ENCODE results near the gene SARNP.
A peak's percentile ranks its signal among the peaks of the same experiment; 100 is the strongest.

SARNP gene

DNA sequence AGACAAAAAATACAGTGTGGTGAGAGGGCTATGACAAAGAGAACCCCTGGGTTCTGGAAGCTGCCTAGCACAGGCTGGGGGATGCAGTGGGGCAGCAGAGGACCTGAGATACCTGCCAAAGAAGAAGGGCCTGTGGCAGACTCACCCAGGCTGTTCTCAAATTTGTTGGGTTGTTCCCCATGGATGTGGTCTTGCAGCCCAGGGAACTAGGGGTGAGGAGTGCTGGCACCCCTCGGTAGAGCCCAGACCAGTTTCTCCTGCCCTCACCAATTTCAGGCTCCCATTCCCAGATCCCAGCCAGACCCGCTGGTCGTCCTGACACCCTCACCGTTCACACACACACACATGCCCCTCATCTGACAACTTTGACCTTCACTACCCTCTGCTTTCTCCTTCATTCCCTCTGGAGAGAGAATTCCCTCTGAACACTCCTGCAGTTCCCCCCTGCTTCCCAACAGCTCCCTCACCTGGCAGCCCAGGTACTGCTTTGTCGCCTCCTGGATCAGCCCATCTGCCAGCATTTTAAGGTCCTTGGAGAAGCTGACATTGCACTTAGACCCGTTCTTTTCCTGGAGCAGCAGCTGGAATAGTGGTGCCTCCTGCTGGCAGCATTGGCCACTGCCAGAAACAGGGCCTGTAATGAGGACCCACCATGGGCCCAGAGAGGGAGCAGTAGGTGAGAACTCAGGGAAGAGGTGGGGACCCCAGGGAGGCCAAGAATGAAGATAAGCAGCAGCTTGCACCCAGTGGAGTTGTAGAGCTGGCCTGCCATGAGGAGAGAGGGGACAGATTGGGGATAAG is 80.5 kb downstream of the SARNP start:
- DNase-seq (ENCODE audit: low read depth) = peak; percentile 84
- no peak overlapping the region for H3K4me3 ChIP-seq (ENCODE audit: low read depth, low read length)

GRCh38 chr12:55736076-55736475 is 81.4 kb downstream of the SARNP start:
- TF ChIP-seq, protein P1, sequence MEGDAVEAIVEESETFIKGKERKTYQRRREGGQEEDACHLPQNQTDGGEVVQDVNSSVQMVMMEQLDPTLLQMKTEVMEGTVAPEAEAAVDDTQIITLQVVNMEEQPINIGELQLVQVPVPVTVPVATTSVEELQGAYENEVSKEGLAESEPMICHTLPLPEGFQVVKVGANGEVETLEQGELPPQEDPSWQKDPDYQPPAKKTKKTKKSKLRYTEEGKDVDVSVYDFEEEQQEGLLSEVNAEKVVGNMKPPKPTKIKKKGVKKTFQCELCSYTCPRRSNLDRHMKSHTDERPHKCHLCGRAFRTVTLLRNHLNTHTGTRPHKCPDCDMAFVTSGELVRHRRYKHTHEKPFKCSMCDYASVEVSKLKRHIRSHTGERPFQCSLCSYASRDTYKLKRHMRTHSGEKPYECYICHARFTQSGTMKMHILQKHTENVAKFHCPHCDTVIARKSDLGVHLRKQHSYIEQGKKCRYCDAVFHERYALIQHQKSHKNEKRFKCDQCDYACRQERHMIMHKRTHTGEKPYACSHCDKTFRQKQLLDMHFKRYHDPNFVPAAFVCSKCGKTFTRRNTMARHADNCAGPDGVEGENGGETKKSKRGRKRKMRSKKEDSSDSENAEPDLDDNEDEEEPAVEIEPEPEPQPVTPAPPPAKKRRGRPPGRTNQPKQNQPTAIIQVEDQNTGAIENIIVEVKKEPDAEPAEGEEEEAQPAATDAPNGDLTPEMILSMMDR (conservative IDR thresholded peaks at IDR 0.05; ENCODE audit: low read depth, low read length) = no peak
- H3K4me3 ChIP-seq (ENCODE audit: low read depth, low read length) = no peak overlapping the region
- DNase-seq (ENCODE audit: low read depth) = no peak

More for the DNA sequence above, 80.5 kb downstream of the SARNP start:
- TF ChIP-seq, protein P1 (conservative IDR thresholded peaks at IDR 0.05; ENCODE audit: low read depth, low read length) = peak; percentile 96

GRCh38 chr12:55734595-55734994 is 82.9 kb downstream of the SARNP start:
- no peak for DNase-seq (ENCODE audit: low read depth)
- no peak overlapping the region for H3K4me3 ChIP-seq (ENCODE audit: low read depth, low read length)
- TF ChIP-seq, protein P1 (conservative IDR thresholded peaks at IDR 0.05; ENCODE audit: low read depth, low read length) = no peak

- DNase-seq (ENCODE audit: low read depth) = no peak
- no peak overlapping the region for H3K4me3 ChIP-seq (ENCODE audit: low read depth, low read length)
- TF ChIP-seq, protein P1 (conservative IDR thresholded peaks at IDR 0.05; ENCODE audit: low read depth, low read length) = no peak
These were observed 83.7 kb downstream of the SARNP start for GRCh38 chr12:55733858-55734257.

DNA sequence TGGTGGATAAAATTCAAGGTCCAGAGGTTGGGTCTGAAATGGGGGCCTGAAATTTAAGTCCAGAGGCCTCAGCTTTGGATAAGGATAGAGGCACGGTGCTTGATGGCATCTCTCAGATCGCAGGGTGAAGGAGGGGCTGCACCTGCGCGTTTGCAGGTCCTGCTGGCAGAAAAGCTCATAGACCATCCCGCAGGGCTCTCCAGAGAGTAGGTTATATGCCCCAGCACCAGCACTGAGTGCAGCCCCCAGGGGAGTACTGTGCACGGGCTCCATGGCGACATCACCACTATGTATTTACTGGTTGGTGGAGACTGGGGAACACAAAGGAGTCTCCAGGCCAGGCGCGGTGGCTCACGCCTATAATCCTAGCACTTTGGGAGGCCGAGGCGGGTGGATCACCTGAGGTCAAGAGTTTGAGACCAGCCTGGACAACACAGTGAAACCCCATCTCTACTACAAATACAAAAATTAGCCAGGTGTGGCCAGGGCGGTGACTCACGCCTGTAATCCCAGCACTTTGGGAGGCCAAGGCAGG is 84.4 kb downstream of the SARNP start:
- H3K4me3 ChIP-seq (ENCODE audit: low read depth, low read length) = no peak overlapping the region
- no peak for DNase-seq (ENCODE audit: low read depth)
- TF ChIP-seq, protein P1 (conservative IDR thresholded peaks at IDR 0.05; ENCODE audit: low read depth, low read length) = no peak

GRCh38 chr12:55732288-55732687 is 85.2 kb downstream of the SARNP start:
- no peak for DNase-seq (ENCODE audit: low read depth)
- TF ChIP-seq, protein P1 (conservative IDR thresholded peaks at IDR 0.05; ENCODE audit: low read depth, low read length) = no peak
- H3K4me3 ChIP-seq (ENCODE audit: low read depth, low read length) = no peak overlapping the region
